Measurements from ENCODE around the gene POLR2B. TPM values are rescaled to one million over a fixed set of nuclear protein-coding genes. Genes with fewer than 3 reads are reported as not detected.

POLR2B gene
- total and polyA plus RNA-seq, 2 of the 4 experiments (the other 2 are of a cell fraction) = 74.0 to 106 TPM

- Histone ChIP-seq H2AK9ac (replicated peaks; ENCODE audit: low read depth, low read length, poor library complexity) (no peak overlapping the region), H2BK120ac (ENCODE audit: low read depth, low read length) (no peak overlapping the region), H3K79me1 (ENCODE audit: low read depth in 1 of 2, low read length in 2 of 2) (peaks cover 23 to 58% of the 10 kb centered on the region in 2 experiments), H3K14ac (replicated peaks; ENCODE audit: low read depth, low read length) (no peak overlapping the region), H2AK5ac (ENCODE audit: low read depth, low read length) (no peak overlapping the region), H3K4ac (ENCODE audit: low read depth, low read length) (no peak overlapping the region), H3K27me3 (ENCODE audit: control insufficient read depth, insufficient read depth, low read length) (no peaks in the 10 kb centered on the region), H2BK20ac (ENCODE audit: low read depth, low read length) (no peak overlapping the region), H3K4me2 (ENCODE audit: low read depth, low read length) (no peak overlapping the region), H2BK5ac (ENCODE audit: low read depth, low read length, poor library complexity, severe bottlenecking) (no peak overlapping the region), H3K9ac (ENCODE audit: low read depth, low read length) (no peak overlapping the region), H3K9me1 (ENCODE audit: insufficient read depth, low read length) (peaks cover 7% of the 10 kb centered on the region; the same call in 1 of the 2 replicates), H3K9me3 (ENCODE audit: control insufficient read depth, insufficient read depth, low read length) (no peaks in the 10 kb centered on the region), H4K8ac (ENCODE audit: low read depth in 2 of 2, low read length in 2 of 2) (no peak overlapping the region), H4K20me1 (ENCODE audit: insufficient read depth, low read length) (peaks cover 19% of the 10 kb centered on the region), H3K4me1 (ENCODE audit: control insufficient read depth, insufficient read depth, low read length) (no peaks in the 10 kb centered on the region), H4K91ac (ENCODE audit: insufficient read depth, low read depth, low read length) (no peak overlapping the region), H3K18ac (ENCODE audit: low read depth, low read length) (no peak overlapping the region), H2AFZ (replicated peaks; ENCODE audit: low read length, poor library complexity) (no peak overlapping the region), H2BK15ac (ENCODE audit: low read depth, low read length) (no peak overlapping the region), H3K27ac (ENCODE audit: insufficient read depth, low read length) (no peak overlapping the region), H4K5ac (ENCODE audit: low read depth, low read length) (no peak overlapping the region), H3K56ac (ENCODE audit: extremely low read depth, insufficient read depth, low read length) (no peak overlapping the region), H3K23ac (ENCODE audit: low read depth, low read length) (no peak overlapping the region), H3K36me3 (ENCODE audit: control insufficient read depth, insufficient read depth, low read length) (peaks cover 35% of the 10 kb centered on the region), H3K4me3 (ENCODE audit: insufficient read depth, low read depth, low read length) (no peak overlapping the region)
- CTCF ChIA-PET = no interaction called here
- POLR2A ChIA-PET (ENCODE audit: unreplicated experiment) = no interaction called here
- peak; percentile 28; the same call in 1 of the 2 replicates for TF ChIP-seq BHLHE40 (IDR thresholded peaks at IDR 0.05; ENCODE audit: low read depth, low read length)
- no peak for TF ChIP-seq FOS (IDR thresholded peaks at IDR 0.05; ENCODE audit: low read depth, low read length)
- TF ChIP-seq ELK1 (IDR thresholded peaks at IDR 0.05; ENCODE audit: borderline replicate concordance, low read depth, low read length) = no peak
- TF ChIP-seq RAD21 (IDR thresholded peaks at IDR 0.05; ENCODE audit: low read length) = no peak
- peak; percentile 94 for TF ChIP-seq CEBPB (IDR thresholded peaks at IDR 0.05; ENCODE audit: low read depth, low read length)
- TF ChIP-seq MAFK (IDR thresholded peaks at IDR 0.05; ENCODE audit: low read depth, low read length) = no peak
- no peak for TF ChIP-seq RFX5 (IDR thresholded peaks at IDR 0.05; ENCODE audit: low read depth, low read length)
- DNase-seq = peak; percentile 79
- no TSS peak for BruUV-seq (replicated peaks)
- ATAC-seq (ENCODE audit: low read depth) = peak; percentile 40; the same call in 1 of the 2 replicates
- in situ Hi-C loops (cut with MboI; ENCODE audit: low sequenced_read_pairs) = no loop called here
- intact Hi-C loops (cut with micrococcal nuclease) = no loop called here
- WGBS, 2 experiments (ENCODE audit: extremely low coverage in 2 of 2, insufficient read length in 1 of 2) = no CpG with 5 or more reads among the region's 6 CpGs
- dilution Hi-C loops (cut with HindIII; ENCODE audit: low sequenced_read_pairs, unreplicated experiment) = no loop called here
Measured at GRCh38 chr4:56990109-56990905, 11.6 kb downstream of the POLR2B start.

Measured in IMR-90 (cell line).